ENCODE results near the gene MYO6.

MYO6 gene

GRCh38 chr6:75766387-75766786 lies 17.3 kb downstream of the MYO6 start:
- Histone ChIP-seq H3K4me1 (ENCODE audit: low read depth, poor library complexity, severe bottlenecking) (no peaks in the 10 kb centered on the region), H3K27ac (no peak overlapping the region), H4K20me1 (ENCODE audit: insufficient read depth) (no peaks in the 10 kb centered on the region), H3K79me2 (ENCODE audit: insufficient read depth, low read depth) (no peaks in the 10 kb centered on the region), H3K4me3 (IDR thresholded peaks at IDR 0.05; ENCODE audit: insufficient read depth, low read depth, low read length) (no peak overlapping the region), H3K36me3 (ENCODE audit: insufficient read depth) (no peaks in the 10 kb centered on the region), H3K27me3 (ENCODE audit: insufficient read depth, low read depth) (no peaks in the 10 kb centered on the region), H3K9ac (no peak overlapping the region), H2AFZ (ENCODE audit: low read depth) (no peak overlapping the region), H3K4me2 (no peak overlapping the region)
- TF ChIP-seq CTCF (conservative IDR thresholded peaks at IDR 0.05; ENCODE audit: low read depth, low read length), result no peak

- H3K9ac ChIP-seq, result no peak overlapping the region
- TF ChIP-seq CTCF (conservative IDR thresholded peaks at IDR 0.05; ENCODE audit: low read depth, low read length), result no peak
- H3K27ac ChIP-seq, result no peak overlapping the region
- H3K4me1 ChIP-seq (ENCODE audit: low read depth, poor library complexity, severe bottlenecking), result no peaks in the 10 kb centered on the region
- H3K4me3 ChIP-seq (IDR thresholded peaks at IDR 0.05; ENCODE audit: insufficient read depth, low read depth, low read length), result no peak overlapping the region
- H3K36me3 ChIP-seq (ENCODE audit: insufficient read depth), result no peaks in the 10 kb centered on the region
- H2AFZ ChIP-seq (ENCODE audit: low read depth), result no peak overlapping the region
- no peaks in the 10 kb centered on the region for H3K79me2 ChIP-seq (ENCODE audit: insufficient read depth, low read depth)
- no peaks in the 10 kb centered on the region for H4K20me1 ChIP-seq (ENCODE audit: insufficient read depth)
- no peak overlapping the region for H3K4me2 ChIP-seq
- H3K27me3 ChIP-seq (ENCODE audit: insufficient read depth, low read depth), result no peaks in the 10 kb centered on the region
Observed at GRCh38 chr6:75770844-75771243, 21.8 kb downstream of the MYO6 start.

- Histone ChIP-seq H3K4me3 (IDR thresholded peaks at IDR 0.05; ENCODE audit: insufficient read depth, low read depth, low read length) (no peak overlapping the region), H3K27ac (no peak overlapping the region), H2AFZ (ENCODE audit: low read depth) (no peak overlapping the region), H4K20me1 (ENCODE audit: insufficient read depth) (no peaks in the 10 kb centered on the region), H3K9ac (no peak overlapping the region), H3K79me2 (ENCODE audit: insufficient read depth, low read depth) (no peaks in the 10 kb centered on the region), H3K36me3 (ENCODE audit: insufficient read depth) (no peaks in the 10 kb centered on the region), H3K4me2 (no peak overlapping the region), H3K4me1 (ENCODE audit: low read depth, poor library complexity, severe bottlenecking) (no peaks in the 10 kb centered on the region), H3K27me3 (ENCODE audit: insufficient read depth, low read depth) (no peaks in the 10 kb centered on the region)
- no peak for TF ChIP-seq CTCF (conservative IDR thresholded peaks at IDR 0.05; ENCODE audit: low read depth, low read length)
Observed at GRCh38 chr6:75775219-75775618, 26.2 kb downstream of the MYO6 start.

- Histone ChIP-seq H3K9ac (no peak overlapping the region), H3K27me3 (ENCODE audit: insufficient read depth, low read depth) (no peaks in the 10 kb centered on the region), H2AFZ (ENCODE audit: low read depth) (no peak overlapping the region), H4K20me1 (ENCODE audit: insufficient read depth) (no peaks in the 10 kb centered on the region), H3K4me1 (ENCODE audit: low read depth, poor library complexity, severe bottlenecking) (no peaks in the 10 kb centered on the region), H3K79me2 (ENCODE audit: insufficient read depth, low read depth) (no peaks in the 10 kb centered on the region), H3K27ac (no peak overlapping the region), H3K4me3 (IDR thresholded peaks at IDR 0.05; ENCODE audit: insufficient read depth, low read depth, low read length) (no peak overlapping the region), H3K36me3 (ENCODE audit: insufficient read depth) (no peaks in the 10 kb centered on the region), H3K4me2 (no peak overlapping the region)
- TF ChIP-seq CTCF (conservative IDR thresholded peaks at IDR 0.05; ENCODE audit: low read depth, low read length), result no peak
Observed at GRCh38 chr6:75776461-75776860, 27.4 kb downstream of the MYO6 start.

- no peaks in the 10 kb centered on the region for H3K36me3 ChIP-seq (ENCODE audit: insufficient read depth)
- H3K9ac ChIP-seq, result no peak overlapping the region
- H2AFZ ChIP-seq (ENCODE audit: low read depth), result no peak overlapping the region
- H3K4me1 ChIP-seq (ENCODE audit: low read depth, poor library complexity, severe bottlenecking), result no peaks in the 10 kb centered on the region
- no peaks in the 10 kb centered on the region for H4K20me1 ChIP-seq (ENCODE audit: insufficient read depth)
- no peak overlapping the region for H3K27ac ChIP-seq
- no peak overlapping the region for H3K4me2 ChIP-seq
- TF ChIP-seq CTCF (conservative IDR thresholded peaks at IDR 0.05; ENCODE audit: low read depth, low read length), result no peak
- H3K79me2 ChIP-seq (ENCODE audit: insufficient read depth, low read depth), result no peaks in the 10 kb centered on the region
- H3K27me3 ChIP-seq (ENCODE audit: insufficient read depth, low read depth), result no peaks in the 10 kb centered on the region
- no peak overlapping the region for H3K4me3 ChIP-seq (IDR thresholded peaks at IDR 0.05; ENCODE audit: insufficient read depth, low read depth, low read length)
Observed at GRCh38 chr6:75778757-75779156, 29.7 kb downstream of the MYO6 start.
